Chondrocyte (in vitro differentiated cells): ENCODE data around the gene LRRC7. TPM values are rescaled to one million over a fixed set of nuclear protein-coding genes. Genes with fewer than 3 reads are reported as not detected.

Experiments used
- DNase-seq: peaks from one replicate; pipeline ENCODE4 v3.0.0; 2021; ENCODE audit warnings: mixed read lengths, low spot score
- H3K27ac Mint-ChIP-seq: one replicate; pipeline ENCODE4 v1.8.0; 2021; ENCODE audit warnings: mild to moderate bottlenecking, moderate library complexity, mixed read lengths; ENCODE audit not compliant: unreplicated experiment
- H3K27me3 Mint-ChIP-seq: 2 replicates; pipeline ENCODE4 v1.8.0; 2021; ENCODE audit warnings: low read depth, mixed read lengths
- H3K36me3 Mint-ChIP-seq: 2 replicates; pipeline ENCODE4 v1.8.0; 2021; ENCODE audit warnings: low read depth, mixed read lengths
- H3K4me1 Mint-ChIP-seq: 2 replicates; pipeline ENCODE4 v1.8.0; 2021; ENCODE audit warnings: low read depth, mild to moderate bottlenecking, mixed read lengths
- H3K4me3 Mint-ChIP-seq: one replicate; pipeline ENCODE4 v1.8.0; 2021; ENCODE audit warnings: mild to moderate bottlenecking, moderate library complexity, mixed read lengths; ENCODE audit not compliant: unreplicated experiment
- H3K9me3 Mint-ChIP-seq: 2 replicates; pipeline ENCODE4 v1.8.0; 2021; ENCODE audit warnings: low read depth, mixed read lengths
- total RNA-seq: library from RNA; stranded (reverse); gene quantifications from 3 replicates; pipeline ENCODE4 v1.2.1, GENCODE V29; 2021
- TF ChIP-seq, protein P1 (sequence below): fragments of 200-600 bp; sonication (generic); IDR thresholded peaks from 2 replicates; pipeline ENCODE4 v1.5.0; 2021; ENCODE audit warnings: antibody characterized with exemption, mild to moderate bottlenecking, moderate library complexity

LRRC7 gene
- total RNA-seq, 1 donor from 2014 or later = not detected

DNA sequence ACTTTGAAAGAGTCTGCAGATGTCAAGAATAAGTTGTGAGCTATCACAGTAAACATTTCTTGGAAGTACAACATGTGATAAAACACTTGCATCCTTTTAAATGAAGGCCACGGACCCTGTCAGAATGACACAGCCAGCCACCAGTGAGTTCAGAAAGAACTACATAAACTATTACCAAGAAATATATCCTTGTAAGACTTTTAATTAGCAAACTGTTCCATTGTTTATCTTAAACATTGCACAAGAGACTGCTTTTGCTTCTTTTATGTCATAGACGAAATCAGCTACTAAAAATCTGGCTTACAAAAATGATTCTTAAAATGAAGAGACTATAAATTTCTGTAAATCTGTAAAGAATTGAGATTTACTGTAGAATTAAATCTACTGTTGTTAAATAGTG, 17.9 kb downstream of the LRRC7 start:
- TF ChIP-seq, protein P1, sequence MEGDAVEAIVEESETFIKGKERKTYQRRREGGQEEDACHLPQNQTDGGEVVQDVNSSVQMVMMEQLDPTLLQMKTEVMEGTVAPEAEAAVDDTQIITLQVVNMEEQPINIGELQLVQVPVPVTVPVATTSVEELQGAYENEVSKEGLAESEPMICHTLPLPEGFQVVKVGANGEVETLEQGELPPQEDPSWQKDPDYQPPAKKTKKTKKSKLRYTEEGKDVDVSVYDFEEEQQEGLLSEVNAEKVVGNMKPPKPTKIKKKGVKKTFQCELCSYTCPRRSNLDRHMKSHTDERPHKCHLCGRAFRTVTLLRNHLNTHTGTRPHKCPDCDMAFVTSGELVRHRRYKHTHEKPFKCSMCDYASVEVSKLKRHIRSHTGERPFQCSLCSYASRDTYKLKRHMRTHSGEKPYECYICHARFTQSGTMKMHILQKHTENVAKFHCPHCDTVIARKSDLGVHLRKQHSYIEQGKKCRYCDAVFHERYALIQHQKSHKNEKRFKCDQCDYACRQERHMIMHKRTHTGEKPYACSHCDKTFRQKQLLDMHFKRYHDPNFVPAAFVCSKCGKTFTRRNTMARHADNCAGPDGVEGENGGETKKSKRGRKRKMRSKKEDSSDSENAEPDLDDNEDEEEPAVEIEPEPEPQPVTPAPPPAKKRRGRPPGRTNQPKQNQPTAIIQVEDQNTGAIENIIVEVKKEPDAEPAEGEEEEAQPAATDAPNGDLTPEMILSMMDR = no peak
- no peak for DNase-seq
- peaks cover 31% of the 10 kb centered on the region for H3K27me3 Mint-ChIP-seq

DNA sequence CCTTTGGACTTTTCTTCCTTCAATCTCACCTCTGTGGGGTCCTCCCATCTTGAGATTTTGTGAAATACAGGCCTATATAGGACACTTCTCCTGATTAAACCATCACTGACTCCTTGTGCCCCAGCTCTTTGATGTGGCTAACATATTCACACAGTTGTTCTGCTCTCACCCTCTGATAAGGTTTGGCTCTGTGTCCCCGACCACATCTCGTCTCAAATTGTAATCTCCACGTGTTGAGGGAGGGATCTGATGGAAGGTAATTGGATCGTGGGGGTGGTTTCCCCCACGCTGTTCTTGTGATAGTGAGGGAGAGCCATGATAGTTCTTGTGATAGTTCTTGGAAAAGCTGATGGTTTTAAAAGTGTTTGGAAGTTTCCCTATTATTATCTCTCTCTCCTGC, 19.7 kb downstream of the LRRC7 start:
- Mint-ChIP-seq H3K27me3 (peaks cover 20% of the 10 kb centered on the region), H3K36me3 (no peaks in the 10 kb centered on the region), H3K4me1 (no peaks in the 10 kb centered on the region), H3K4me3 (no peak overlapping the region), H3K9me3 (no peaks in the 10 kb centered on the region), H3K27ac (no peak overlapping the region)
- TF ChIP-seq, protein P1 = no peak
- DNase-seq = no peak

More for the DNA sequence above, 17.9 kb downstream of the LRRC7 start:
- no peaks in the 10 kb centered on the region for H3K36me3 Mint-ChIP-seq
- H3K9me3 Mint-ChIP-seq = no peaks in the 10 kb centered on the region
- H3K4me1 Mint-ChIP-seq = no peaks in the 10 kb centered on the region
- H3K27ac Mint-ChIP-seq = no peak overlapping the region
- no peak overlapping the region for H3K4me3 Mint-ChIP-seq

DNA sequence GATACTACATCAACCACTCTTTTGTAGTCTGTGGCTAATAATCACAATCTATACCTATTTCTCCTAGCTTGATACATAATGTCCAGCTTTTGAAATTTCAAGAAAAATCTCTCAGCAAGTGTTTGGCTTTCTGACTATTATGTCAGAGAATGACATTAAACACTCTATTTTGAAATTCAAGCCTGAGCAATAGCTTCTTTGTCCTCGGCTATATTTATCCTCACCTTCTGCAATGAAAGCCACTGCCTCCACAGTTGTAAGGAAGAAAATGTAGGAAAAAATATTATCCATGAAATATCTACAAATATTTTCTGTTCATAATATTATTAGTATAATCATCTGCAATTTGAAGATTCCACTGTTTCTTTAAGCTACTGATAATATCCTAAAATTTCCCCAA, 22.1 kb downstream of the LRRC7 start:
- H3K27me3 Mint-ChIP-seq = peaks cover 27% of the 10 kb centered on the region
- no peak overlapping the region for H3K4me3 Mint-ChIP-seq
- no peaks in the 10 kb centered on the region for H3K9me3 Mint-ChIP-seq
- H3K4me1 Mint-ChIP-seq = no peaks in the 10 kb centered on the region
- H3K27ac Mint-ChIP-seq = no peak overlapping the region
- no peaks in the 10 kb centered on the region for H3K36me3 Mint-ChIP-seq
- TF ChIP-seq, protein P1 = no peak
- DNase-seq = no peak

DNA sequence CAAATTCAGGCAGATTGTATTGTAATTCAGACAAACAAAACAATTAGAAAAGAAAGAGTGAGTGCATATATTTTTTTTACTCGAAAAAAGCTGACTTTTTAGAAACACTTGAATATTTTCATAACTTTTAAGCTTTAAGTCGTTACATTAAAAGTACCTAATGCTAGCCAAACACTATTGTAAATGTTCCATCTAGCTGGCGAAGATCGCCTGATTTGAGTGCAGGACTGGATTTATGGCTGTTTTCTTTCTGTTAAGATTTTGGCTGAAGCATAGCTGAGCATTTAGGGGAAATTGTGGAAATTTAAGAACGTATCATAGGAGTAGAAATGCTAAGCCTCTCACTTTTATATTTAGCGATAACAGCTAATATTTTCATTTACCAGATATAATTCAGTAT, 24.6 kb downstream of the LRRC7 start:
- Mint-ChIP-seq H3K27ac (no peak overlapping the region), H3K36me3 (no peaks in the 10 kb centered on the region), H3K4me3 (no peak overlapping the region), H3K9me3 (no peaks in the 10 kb centered on the region), H3K27me3 (peaks cover 22% of the 10 kb centered on the region), H3K4me1 (no peaks in the 10 kb centered on the region)
- TF ChIP-seq, protein P1 = no peak
- DNase-seq = no peak

DNA sequence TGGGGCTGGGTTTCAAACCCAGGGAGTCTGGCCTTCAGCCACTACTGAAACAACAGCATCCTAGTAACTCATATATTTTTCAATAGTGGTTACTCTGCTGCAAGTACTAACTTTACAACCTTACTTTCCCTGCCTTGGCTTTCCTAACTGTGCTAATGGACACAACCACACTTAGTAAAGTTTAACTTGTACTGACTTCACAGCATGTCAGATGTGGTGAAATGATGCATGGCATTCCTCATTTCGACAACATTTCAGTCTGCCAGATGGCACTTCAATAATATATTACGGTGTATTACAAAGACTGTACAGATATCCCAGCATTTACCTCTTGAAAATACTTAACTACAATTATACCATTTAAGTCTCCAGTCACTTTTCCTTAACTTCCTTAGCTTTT, 27.8 kb downstream of the LRRC7 start:
- no peak overlapping the region for H3K4me3 Mint-ChIP-seq
- DNase-seq = no peak
- H3K9me3 Mint-ChIP-seq = no peaks in the 10 kb centered on the region
- peaks cover 24% of the 10 kb centered on the region for H3K27me3 Mint-ChIP-seq
- H3K4me1 Mint-ChIP-seq = no peaks in the 10 kb centered on the region
- no peaks in the 10 kb centered on the region for H3K36me3 Mint-ChIP-seq
- TF ChIP-seq, protein P1 = no peak
- H3K27ac Mint-ChIP-seq = no peak overlapping the region
